ENCODE measurements around the gene ZNF22. TPM values are rescaled to one million over a fixed set of nuclear protein-coding genes. Genes with fewer than 3 reads are reported as not detected.

ZNF22 gene
- polyA plus RNA-seq, 10 donors: 46.1 to 58.7 (median 53.8) TPM

- no peak for DNase-seq
These were observed 25.0 kb upstream of the ZNF22 start for GRCh38 chr10:44975431-44976331.

- DNase-seq: no peak
These were observed 24.1 kb upstream of the ZNF22 start for GRCh38 chr10:44976352-44977198.

GRCh38 chr10:44977287-44978212 is 23.2 kb upstream of the ZNF22 start:
- DNase-seq: no peak

DNA sequence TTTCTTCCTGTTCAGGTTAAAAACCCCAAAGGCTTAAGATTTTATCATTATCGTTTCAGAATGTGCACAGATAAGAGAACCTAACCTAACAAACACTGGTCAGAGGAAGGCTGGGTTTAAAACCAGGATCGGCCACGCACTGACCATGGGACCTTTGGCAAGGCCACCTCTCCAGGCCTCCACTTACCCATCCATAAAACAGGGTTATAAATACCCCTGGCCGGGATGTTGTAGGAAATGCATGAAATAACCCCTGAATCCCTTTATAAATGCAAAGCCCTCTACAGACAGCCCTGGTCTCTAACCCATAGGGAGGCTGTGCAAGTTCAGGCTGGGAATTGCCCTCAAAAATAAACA is 22.5 kb upstream of the ZNF22 start:
- no peak for DNase-seq

DNA sequence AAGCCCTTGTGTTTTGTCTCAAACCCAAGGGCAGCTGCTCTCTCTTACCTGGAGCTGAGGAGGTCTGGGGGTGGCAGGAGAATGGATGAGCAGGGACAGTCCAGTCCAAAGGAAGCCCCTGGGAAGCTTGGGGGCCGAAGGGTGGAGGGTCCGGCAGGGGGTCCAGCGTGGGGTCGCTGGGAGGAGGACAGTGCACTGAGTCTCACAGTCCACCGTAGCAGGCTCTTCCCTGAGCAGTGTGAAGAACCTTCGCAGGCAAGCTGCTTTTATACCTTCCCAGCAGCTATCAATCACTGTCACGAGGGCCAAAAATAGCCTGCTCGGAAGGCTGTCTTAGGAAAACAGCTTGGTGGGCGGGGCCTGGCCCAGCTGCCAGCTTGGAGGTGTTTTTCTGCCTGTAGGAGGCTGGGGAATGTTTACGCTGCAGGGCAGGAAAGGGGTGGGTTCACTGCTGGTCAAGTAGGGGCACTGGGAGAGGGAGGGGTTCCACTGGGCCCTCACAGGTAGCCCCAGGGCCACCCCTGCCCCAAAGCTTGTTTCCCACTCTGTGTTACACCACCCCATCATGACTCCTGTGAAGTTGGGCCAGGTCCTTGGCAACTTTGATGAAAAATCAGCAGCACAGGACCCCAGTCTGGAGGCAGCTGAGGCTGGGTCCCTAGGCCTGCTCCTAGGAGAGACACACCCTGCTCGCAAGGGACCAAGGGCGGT is 22.0 kb upstream of the ZNF22 start, which contains the start of gene DEPP1:
DEPP1 (minus strand) TSS at position 240 of the 711 bp plus-strand sequence. CDS start 779 bp downstream, outside the sequence.
- DNase-seq: peak; percentile 87 to 92 (median 90)

GRCh38 chr10:44979281-44980191 is 21.2 kb upstream of the ZNF22 start:
- no peak for DNase-seq

GRCh38 chr10:44980309-44981171 is 20.2 kb upstream of the ZNF22 start:
- DNase-seq: no peak

GRCh38 chr10:44981172-44982113 is 19.3 kb upstream of the ZNF22 start:
- DNase-seq: peak in 2 of 3 donors; percentile 63 to 69

- DNase-seq: peak in 1 of 3 donors; percentile 67
These were observed 18.6 kb upstream of the ZNF22 start for GRCh38 chr10:44982114-44982460.

- DNase-seq: no peak
These were observed 18.2 kb upstream of the ZNF22 start for GRCh38 chr10:44982496-44982895.

DNA sequence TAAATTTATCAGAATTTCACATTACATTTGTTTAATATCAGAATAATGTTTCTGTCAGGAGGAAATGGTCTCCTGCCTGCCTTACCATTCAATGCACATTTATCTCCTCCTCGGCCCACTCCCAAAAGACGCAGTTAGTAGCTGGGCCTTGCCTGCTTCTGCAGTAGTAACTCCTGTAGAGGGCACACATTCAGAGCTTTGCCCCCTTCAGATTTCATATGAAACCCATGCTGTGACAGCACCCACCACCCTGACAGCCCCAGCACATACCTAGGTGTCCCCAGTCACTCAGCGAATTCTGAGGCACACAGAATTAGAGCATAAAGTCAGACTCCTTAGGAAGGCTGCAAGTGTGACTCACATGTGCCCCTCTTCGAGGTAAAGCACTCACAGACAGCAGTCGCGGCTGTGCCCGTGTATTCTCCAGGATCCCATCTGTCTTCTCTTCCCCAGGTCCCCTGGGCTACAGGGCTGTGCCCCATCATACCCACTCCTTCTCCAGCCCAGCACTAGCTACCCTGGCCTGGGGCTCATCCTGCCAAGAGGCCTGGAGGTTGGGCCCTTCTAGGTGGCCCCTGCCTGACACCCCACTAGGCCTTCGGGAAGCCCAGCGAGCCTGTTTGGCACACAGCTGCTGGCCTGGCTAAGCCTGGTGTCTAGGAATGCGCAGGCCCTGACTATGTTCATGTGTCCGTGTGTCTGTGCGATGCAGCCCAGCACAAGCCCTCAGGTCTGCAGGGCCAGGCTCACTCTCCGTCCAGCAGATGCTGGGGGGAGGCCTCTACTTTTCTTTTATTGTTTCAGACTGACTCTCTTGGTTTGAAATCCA is 17.4 kb upstream of the ZNF22 start:
- DNase-seq: no peak

DNA sequence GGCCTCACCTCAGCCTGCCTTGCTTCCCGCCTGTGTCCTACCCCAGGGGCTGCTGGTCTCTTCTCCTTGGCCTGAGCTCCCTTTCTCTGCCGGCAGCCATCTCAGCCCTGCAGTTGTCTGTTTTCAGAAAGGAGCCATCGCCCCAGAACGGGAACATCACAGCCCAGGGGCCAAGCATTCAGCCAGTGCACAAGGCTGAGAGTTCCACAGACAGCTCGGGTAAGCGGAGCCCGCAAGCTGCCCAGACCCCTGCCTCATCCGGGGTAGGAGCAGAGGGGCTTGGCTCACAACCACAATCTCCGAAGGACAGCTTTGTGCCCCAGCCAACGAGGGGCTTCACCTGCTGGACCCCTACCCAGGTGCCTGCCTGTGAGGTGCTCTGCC is 16.8 kb upstream of the ZNF22 start:
- DNase-seq: no peak

DNA sequence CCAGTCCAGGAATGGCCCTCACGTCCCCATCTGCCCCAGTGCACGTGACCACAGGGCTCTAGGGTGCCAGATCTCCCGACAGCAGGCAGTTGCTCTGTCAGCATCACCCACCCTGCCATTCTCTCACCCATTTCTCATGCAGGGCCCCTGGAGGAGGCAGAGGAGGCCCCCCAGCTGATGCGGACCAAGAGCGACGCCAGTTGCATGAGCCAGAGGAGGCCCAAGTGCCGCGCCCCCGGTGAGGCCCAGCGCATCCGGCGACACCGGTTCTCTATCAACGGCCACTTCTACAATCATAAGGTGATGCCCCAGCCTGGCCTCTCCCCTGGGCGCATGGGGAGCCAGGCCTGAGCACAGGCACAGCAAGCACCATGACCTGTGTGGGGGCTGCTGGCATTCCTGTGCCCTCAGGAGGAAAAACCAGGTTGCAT is 16.0 kb upstream of the ZNF22 start:
- DNase-seq: no peak

GRCh38 chr10:44985175-44985681 is 15.5 kb upstream of the ZNF22 start:
- DNase-seq: no peak

DNA sequence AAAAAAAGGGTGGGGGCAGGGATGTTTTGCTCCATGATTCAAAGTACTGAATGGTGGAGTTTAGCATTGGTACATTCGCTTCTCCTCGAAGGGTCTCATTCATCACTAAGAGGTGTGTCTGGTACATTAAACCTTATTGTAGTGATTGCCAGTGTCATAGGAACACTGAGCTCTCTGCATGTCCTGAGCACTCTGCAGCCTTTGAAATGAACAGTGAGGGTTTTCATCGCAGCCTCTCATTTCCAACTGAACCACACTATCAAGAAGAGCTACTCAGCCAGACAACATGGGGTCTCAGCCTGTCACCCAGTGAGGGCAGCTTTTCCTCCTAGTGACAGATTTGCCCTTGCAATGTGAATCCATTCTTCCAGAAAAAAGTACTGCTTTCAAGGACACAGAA is 14.5 kb upstream of the ZNF22 start:
- DNase-seq: no peak

GRCh38 chr10:44986670-44987069 is 14.1 kb upstream of the ZNF22 start:
- peak in 1 of 3 donors; percentile 42 for DNase-seq

All from muscle of back (tissue), 11 donors.